Measurements from ENCODE around the gene INPP4B.

- no peak for TF ChIP-seq CTCF (IDR thresholded peaks at IDR 0.05)
- TF ChIP-seq POLR2A (IDR thresholded peaks at IDR 0.05): no peak
Measured at GRCh38 chr4:142326181-142326580, 519.9 kb downstream of the INPP4B start.

Data from body of pancreas (tissue), 4 donors.